LHCN-M2 (cell line): ENCODE data around the gene NCF4. TPM values are rescaled to one million over a fixed set of nuclear protein-coding genes. Genes with fewer than 3 reads are reported as not detected.

Source experiments
- DNase-seq: peaks from one replicate; pipeline ENCODE4 v3.0.0-alpha.2; 2012; ENCODE audit warnings: low read depth
- total RNA-seq: library from RNA; depleted of rRNA; stranded (reverse); fragments of >200 nt; gene quantifications from 2 replicates; pipeline ENCODE4 v1.2.3, GENCODE V29; 2014; rRNA removed

The NCF4 gene
- total RNA-seq, 1 experiment from 2014 or later: not detected

GRCh38 chr22:36921309-36922104 lies 60.7 kb downstream of the NCF4 start:
- no peak for DNase-seq

GRCh38 chr22:36922105-36922608 lies 61.4 kb downstream of the NCF4 start:
- no peak for DNase-seq

GRCh38 chr22:36922711-36923110 lies 61.9 kb downstream of the NCF4 start:
- no peak for DNase-seq

- no peak for DNase-seq
Measured at GRCh38 chr22:36923131-36923788, 62.5 kb downstream of the NCF4 start.

- DNase-seq: no peak
Measured at GRCh38 chr22:36924151-36924698, 63.4 kb downstream of the NCF4 start.

GRCh38 chr22:36925388-36926290 lies 64.8 kb downstream of the NCF4 start:
- DNase-seq: peak; percentile 9

GRCh38 chr22:36926309-36926708 lies 65.5 kb downstream of the NCF4 start:
- no peak for DNase-seq

- DNase-seq: no peak
Measured at GRCh38 chr22:36926721-36927435, 66.1 kb downstream of the NCF4 start.

Other genes starting within 250 kb of the NCF4 start
- gene CACNG2, start 157.3 kb upstream of the NCF4 start, total RNA-seq: not detected in 2 replicates
- 6.3 and 9.4 TPM in 2 replicates for gene IFT27, start 84.9 kb upstream of the NCF4 start, total RNA-seq
- not detected in 2 replicates for gene PVALB, start 44.0 kb upstream of the NCF4 start, total RNA-seq
- gene CSF2RB, start 52.6 kb downstream of the NCF4 start, total RNA-seq: not detected in 2 replicates
- gene TST, start 158.4 kb downstream of the NCF4 start, total RNA-seq: 17.6 and 18.4 TPM in 2 replicates
- gene MPST, start 158.7 kb downstream of the NCF4 start, total RNA-seq: 46.4 and 61.3 TPM in 2 replicates
- gene KCTD17, start 190.7 kb downstream of the NCF4 start, total RNA-seq: 34.0 and 35.1 TPM in 2 replicates
- gene TMPRSS6, start 248.7 kb downstream of the NCF4 start, total RNA-seq: not detected in 2 replicates